Upper lobe of left lung (tissue), 4 donors: ENCODE measurements around the gene KIF4A.

Source experiments
- EP300 ChIP-seq, 4 donors: sonication (generic); formaldehyde crosslinking; IDR thresholded peaks; one replicate each; pipeline ENCODE4 v1.5.1; 2017; ENCODE audit warnings: antibody characterized with exemption in 4 of 4, control low read depth in 2 of 4
- POLR2A ChIP-seq, 4 donors: fragments of 450-650 bp; IDR thresholded peaks; one replicate each; pipeline ENCODE4 v1.5.1; 2016 to 2017; ENCODE audit warnings: antibody characterized with exemption in 4 of 4, mild to moderate bottlenecking in 2 of 4
- POLR2AphosphoS5 ChIP-seq, 2 donors: sonication (generic); formaldehyde crosslinking; IDR thresholded peaks; one replicate each; pipeline ENCODE4 v1.5.1; 2017; ENCODE audit warnings: antibody characterized with exemption in 2 of 2
- TF ChIP-seq, protein P1 (sequence below), 6 experiments: fragments of 450-650 bp in 4 of 6; fragments of 200-600 bp in 2 of 6; sonication (generic) in 2 of 6; IDR thresholded peaks; one replicate each; pipeline ENCODE4 v1.5.1; 2016 to 2019; ENCODE audit warnings: antibody characterized with exemption in 6 of 6

- TF ChIP-seq, protein P1, sequence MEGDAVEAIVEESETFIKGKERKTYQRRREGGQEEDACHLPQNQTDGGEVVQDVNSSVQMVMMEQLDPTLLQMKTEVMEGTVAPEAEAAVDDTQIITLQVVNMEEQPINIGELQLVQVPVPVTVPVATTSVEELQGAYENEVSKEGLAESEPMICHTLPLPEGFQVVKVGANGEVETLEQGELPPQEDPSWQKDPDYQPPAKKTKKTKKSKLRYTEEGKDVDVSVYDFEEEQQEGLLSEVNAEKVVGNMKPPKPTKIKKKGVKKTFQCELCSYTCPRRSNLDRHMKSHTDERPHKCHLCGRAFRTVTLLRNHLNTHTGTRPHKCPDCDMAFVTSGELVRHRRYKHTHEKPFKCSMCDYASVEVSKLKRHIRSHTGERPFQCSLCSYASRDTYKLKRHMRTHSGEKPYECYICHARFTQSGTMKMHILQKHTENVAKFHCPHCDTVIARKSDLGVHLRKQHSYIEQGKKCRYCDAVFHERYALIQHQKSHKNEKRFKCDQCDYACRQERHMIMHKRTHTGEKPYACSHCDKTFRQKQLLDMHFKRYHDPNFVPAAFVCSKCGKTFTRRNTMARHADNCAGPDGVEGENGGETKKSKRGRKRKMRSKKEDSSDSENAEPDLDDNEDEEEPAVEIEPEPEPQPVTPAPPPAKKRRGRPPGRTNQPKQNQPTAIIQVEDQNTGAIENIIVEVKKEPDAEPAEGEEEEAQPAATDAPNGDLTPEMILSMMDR (IDR thresholded peaks at IDR 0.05), result no peak
- TF ChIP-seq POLR2A (IDR thresholded peaks at IDR 0.05) (no peak), EP300 (IDR thresholded peaks at IDR 0.05) (no peak), POLR2AphosphoS5 (IDR thresholded peaks at IDR 0.05) (no peak)
Observed at GRCh38 chrX:70280573-70280972, 9.3 kb upstream of the KIF4A start.
